ENCODE results near the gene LSM7. TPM values are rescaled to one million over a fixed set of nuclear protein-coding genes. Genes with fewer than 3 reads are reported as not detected.

The LSM7 gene
- total RNA-seq, 1 experiment from 2014 or later: 152 TPM

DNA sequence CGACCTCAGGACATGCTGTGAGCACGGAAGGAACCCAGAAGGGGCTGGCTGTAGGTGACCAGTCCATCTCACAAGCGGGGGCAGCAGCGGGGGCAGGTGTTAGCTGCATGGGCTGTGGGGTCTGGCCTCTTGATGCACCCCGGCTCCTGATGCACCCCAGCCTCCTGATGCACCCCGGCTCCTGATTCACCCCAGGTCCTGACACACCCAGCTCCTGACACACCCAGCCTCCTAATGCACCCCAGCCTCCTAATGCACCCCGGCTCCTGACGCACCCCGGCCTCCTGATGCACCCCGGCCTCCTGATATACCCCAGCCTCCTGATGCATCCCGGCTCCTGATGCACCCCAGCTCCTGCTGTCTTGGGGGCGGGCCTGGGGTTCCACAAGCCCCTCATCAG is 7.4 kb downstream of the LSM7 start:
- TF ChIP-seq, protein P1, sequence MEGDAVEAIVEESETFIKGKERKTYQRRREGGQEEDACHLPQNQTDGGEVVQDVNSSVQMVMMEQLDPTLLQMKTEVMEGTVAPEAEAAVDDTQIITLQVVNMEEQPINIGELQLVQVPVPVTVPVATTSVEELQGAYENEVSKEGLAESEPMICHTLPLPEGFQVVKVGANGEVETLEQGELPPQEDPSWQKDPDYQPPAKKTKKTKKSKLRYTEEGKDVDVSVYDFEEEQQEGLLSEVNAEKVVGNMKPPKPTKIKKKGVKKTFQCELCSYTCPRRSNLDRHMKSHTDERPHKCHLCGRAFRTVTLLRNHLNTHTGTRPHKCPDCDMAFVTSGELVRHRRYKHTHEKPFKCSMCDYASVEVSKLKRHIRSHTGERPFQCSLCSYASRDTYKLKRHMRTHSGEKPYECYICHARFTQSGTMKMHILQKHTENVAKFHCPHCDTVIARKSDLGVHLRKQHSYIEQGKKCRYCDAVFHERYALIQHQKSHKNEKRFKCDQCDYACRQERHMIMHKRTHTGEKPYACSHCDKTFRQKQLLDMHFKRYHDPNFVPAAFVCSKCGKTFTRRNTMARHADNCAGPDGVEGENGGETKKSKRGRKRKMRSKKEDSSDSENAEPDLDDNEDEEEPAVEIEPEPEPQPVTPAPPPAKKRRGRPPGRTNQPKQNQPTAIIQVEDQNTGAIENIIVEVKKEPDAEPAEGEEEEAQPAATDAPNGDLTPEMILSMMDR (conservative IDR thresholded peaks at IDR 0.05; ENCODE audit: low read depth, low read length): no peak
- TF ChIP-seq EZH2 (IDR thresholded peaks at IDR 0.05; ENCODE audit: borderline replicate concordance, low read depth, low read length, poor library complexity, severe bottlenecking): no peak
- H3K4me1 ChIP-seq (ENCODE audit: insufficient read depth, low read length, poor library complexity, severe bottlenecking): no peaks in the 10 kb centered on the region
- CTCF ChIA-PET: no interaction called here
- POLR2A ChIA-PET (ENCODE audit: low non-redundant PET): no interaction called here
- DNase-seq (ENCODE audit: low spot score): no peak
- intact Hi-C loops (cut with micrococcal nuclease; ENCODE audit: unreplicated experiment): no loop called here
- H3K27me3 ChIP-seq (replicated peaks; ENCODE audit: insufficient read depth, low read depth, low read length, poor library complexity): no peaks in the 10 kb centered on the region
- H3K4me3 ChIP-seq (ENCODE audit: low read depth, low read length, poor library complexity, severe bottlenecking): no peak overlapping the region
- H3K27ac ChIP-seq (ENCODE audit: low read depth, low read length, poor library complexity, severe bottlenecking): no peak overlapping the region
- no TSS peak for BruUV-seq (replicated peaks)
- H3K9me3 ChIP-seq (ENCODE audit: low read depth, low read length, poor library complexity, severe bottlenecking): no peaks in the 10 kb centered on the region
- peaks cover 11% of the 10 kb centered on the region for H3K36me3 ChIP-seq (ENCODE audit: insufficient read depth, low read length, poor library complexity, severe bottlenecking)

DNA sequence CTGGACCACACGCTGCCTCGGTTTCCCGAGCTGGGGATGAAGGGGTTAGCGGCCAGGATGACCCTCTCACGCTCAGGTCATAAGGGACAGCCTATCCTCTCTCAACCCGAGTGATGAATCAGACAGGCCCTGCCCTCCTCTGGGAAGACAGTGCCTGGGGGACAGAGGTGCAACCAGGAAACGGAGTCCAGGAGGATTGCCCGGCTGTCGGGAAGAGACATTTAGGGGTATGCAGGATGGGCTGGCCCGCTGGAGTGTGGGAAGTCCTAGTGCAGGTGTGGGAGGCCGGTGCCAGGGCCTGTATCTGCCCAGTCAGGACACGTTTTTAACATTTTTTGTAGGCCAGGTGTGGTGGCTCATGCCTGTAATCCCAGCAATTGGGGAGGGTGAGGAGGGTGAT is 8.3 kb downstream of the LSM7 start:
- Histone ChIP-seq H3K27me3 (replicated peaks; ENCODE audit: insufficient read depth, low read depth, low read length, poor library complexity) (no peaks in the 10 kb centered on the region), H3K9me3 (ENCODE audit: low read depth, low read length, poor library complexity, severe bottlenecking) (no peaks in the 10 kb centered on the region), H3K4me1 (ENCODE audit: insufficient read depth, low read length, poor library complexity, severe bottlenecking) (no peaks in the 10 kb centered on the region), H3K36me3 (ENCODE audit: insufficient read depth, low read length, poor library complexity, severe bottlenecking) (peaks cover 11% of the 10 kb centered on the region), H3K4me3 (ENCODE audit: low read depth, low read length, poor library complexity, severe bottlenecking) (no peak overlapping the region), H3K27ac (ENCODE audit: low read depth, low read length, poor library complexity, severe bottlenecking) (no peak overlapping the region)
- no peak for TF ChIP-seq EZH2 (IDR thresholded peaks at IDR 0.05; ENCODE audit: borderline replicate concordance, low read depth, low read length, poor library complexity, severe bottlenecking)
- TF ChIP-seq, protein P1 (conservative IDR thresholded peaks at IDR 0.05; ENCODE audit: low read depth, low read length): no peak
- CTCF ChIA-PET: no interaction called here
- POLR2A ChIA-PET (ENCODE audit: low non-redundant PET): no interaction called here
- no peak for DNase-seq (ENCODE audit: low spot score)
- intact Hi-C loops (cut with micrococcal nuclease; ENCODE audit: unreplicated experiment): no loop called here
- BruUV-seq (replicated peaks): no TSS peak

DNA sequence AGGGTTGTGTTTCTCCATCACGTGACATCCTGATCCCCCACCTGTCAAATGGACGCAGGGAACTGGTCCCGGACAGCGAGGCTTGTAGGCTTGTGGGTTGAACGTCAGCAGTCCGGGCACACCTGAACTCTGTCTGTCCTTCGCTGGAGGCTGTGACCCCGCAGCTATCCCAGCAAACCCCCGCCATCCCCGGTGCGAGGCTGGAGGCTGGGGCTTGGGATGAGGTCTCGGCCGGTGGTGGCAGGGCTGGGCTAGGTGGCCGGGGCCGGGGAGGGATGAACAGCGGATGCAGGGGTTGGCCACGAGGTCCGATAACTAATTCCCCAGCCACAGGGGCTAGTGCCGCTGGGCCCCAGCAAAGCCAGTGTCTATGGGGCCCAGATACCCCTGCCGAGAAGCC is 8.8 kb downstream of the LSM7 start:
- TF ChIP-seq, protein P1 (conservative IDR thresholded peaks at IDR 0.05; ENCODE audit: low read depth, low read length): no peak
- TF ChIP-seq EZH2 (IDR thresholded peaks at IDR 0.05; ENCODE audit: borderline replicate concordance, low read depth, low read length, poor library complexity, severe bottlenecking): no peak
- Histone ChIP-seq H3K4me1 (ENCODE audit: insufficient read depth, low read length, poor library complexity, severe bottlenecking) (no peaks in the 10 kb centered on the region), H3K27me3 (replicated peaks; ENCODE audit: insufficient read depth, low read depth, low read length, poor library complexity) (no peaks in the 10 kb centered on the region), H3K4me3 (ENCODE audit: low read depth, low read length, poor library complexity, severe bottlenecking) (no peak overlapping the region), H3K36me3 (ENCODE audit: insufficient read depth, low read length, poor library complexity, severe bottlenecking) (peaks cover 11% of the 10 kb centered on the region), H3K27ac (ENCODE audit: low read depth, low read length, poor library complexity, severe bottlenecking) (no peak overlapping the region), H3K9me3 (ENCODE audit: low read depth, low read length, poor library complexity, severe bottlenecking) (no peaks in the 10 kb centered on the region)
- intact Hi-C loops (cut with micrococcal nuclease; ENCODE audit: unreplicated experiment): no loop called here
- no TSS peak for BruUV-seq (replicated peaks)
- ChIA-PET CTCF (no interaction called here), POLR2A (ENCODE audit: low non-redundant PET) (no interaction called here)
- DNase-seq (ENCODE audit: low spot score): no peak
